CD4-positive, alpha-beta T cell (primary cell): ENCODE measurements around the gene RFC2. TPM values are rescaled to one million over a fixed set of nuclear protein-coding genes. Genes with fewer than 3 reads are reported as not detected.

Experiments used
- ATAC-seq: fragments of 200-7000 bp; cut with Tn5 transposase; one replicate; pipeline ENCODE4 v1.10.0; 2022; ENCODE audit warnings: mild to moderate bottlenecking; ENCODE audit not compliant: poor library complexity
- CTCF ChIA-PET: fragments of 350-600 bp; sonication (Branson Sonifier 250); formaldehyde crosslinking; loops from one replicate; lab custom pipeline; 2021; ENCODE audit warnings: antibody characterized with exemption, inconsistent platforms; lab: Charles Lee
- POLR2A ChIA-PET: fragments of 350-600 bp; sonication (Branson Sonifier 250); formaldehyde crosslinking; loops from one replicate; lab custom pipeline; 2021; ENCODE audit warnings: antibody characterized with exemption, inconsistent platforms; lab: Charles Lee
- DNase-seq, 14 experiments: peaks; one replicate each; pipeline ENCODE4 v3.0.0-alpha.2; 2013 to 2020; ENCODE audit warnings: mixed read lengths in 2 of 14
- H3K27ac ChIP-seq, 2 donors: one replicate each; pipeline versions ENCODE4 v1.5.1 to v1.7.0; 2013; ENCODE audit warnings: low read length in 2 of 2, low read depth in 1 of 2, mild to moderate bottlenecking in 1 of 2
- H3K27me3 ChIP-seq, 2 experiments: 1 replicate in 1 of 2; 2 replicates in 1 of 2; pipeline versions ENCODE4 v1.6.1 to v1.7.0; 2013; ENCODE audit warnings: low read length in 2 of 2, control low read depth in 1 of 2, mild to moderate bottlenecking in 1 of 2, moderate library complexity in 1 of 2; ENCODE audit not compliant: insufficient read depth in 2 of 2, control insufficient read depth in 1 of 2
- H3K36me3 ChIP-seq: one replicate; pipeline ENCODE4 v1.6.1; 2013; ENCODE audit warnings: low read length, control low read depth; ENCODE audit not compliant: insufficient read depth
- H3K4me1 ChIP-seq: one replicate; pipeline ENCODE4 v1.6.1; 2013; ENCODE audit warnings: low read length, control low read depth; ENCODE audit not compliant: insufficient read depth
- H3K4me3 ChIP-seq: one replicate; pipeline ENCODE4 v1.5.1; 2013; ENCODE audit warnings: mild to moderate bottlenecking, low read length, moderate library complexity
- H3K9me3 ChIP-seq, 2 experiments: 1 replicate in 1 of 2; 2 replicates in 1 of 2; pipeline versions ENCODE4 v1.6.1 to v1.7.0; 2013; ENCODE audit warnings: low read length in 2 of 2, mild to moderate bottlenecking in 2 of 2, control low read depth in 1 of 2, moderate library complexity in 1 of 2; ENCODE audit not compliant: control insufficient read depth in 1 of 2, insufficient read depth in 1 of 2
- H3K27ac Mint-ChIP-seq: one replicate; pipeline ENCODE4 v1.8.0; 2020; ENCODE audit warnings: mixed read lengths
- H3K27me3 Mint-ChIP-seq: one replicate; pipeline ENCODE4 v1.8.0; 2021; ENCODE audit warnings: mixed read lengths
- H3K36me3 Mint-ChIP-seq: one replicate; pipeline ENCODE4 v1.8.0; 2021; ENCODE audit warnings: low read depth, mixed read lengths
- H3K4me1 Mint-ChIP-seq: one replicate; pipeline ENCODE4 v1.8.0; 2021; ENCODE audit warnings: low read depth, mixed read lengths
- H3K4me3 Mint-ChIP-seq: one replicate; pipeline ENCODE4 v1.8.0; 2020; ENCODE audit warnings: mild to moderate bottlenecking, mixed read lengths
- H3K9me3 Mint-ChIP-seq: one replicate; pipeline ENCODE4 v1.8.0; 2020; ENCODE audit warnings: mixed read lengths
- intact Hi-C, 2 experiments: fragments of 100-400 bp; cut with DNase I in 1 of 2; cut with micrococcal nuclease in 1 of 2; formaldehyde crosslinking; loops; one replicate each; pipeline versions ENCODE4 v1.15.1 to v1.9.0; 2023 to 2025; cut with DNase I, micrococcal nuclease
- total RNA-seq, 174 experiments: library from RNA in 2 of 174; stranded (reverse) in 2 of 174; gene quantifications; one replicate each; pipeline ENCODE4 v1.2.3 and lab custom pipeline; 2021 to 2026
- TF ChIP-seq, protein P1 (sequence below): fragments of 200-600 bp; IDR thresholded peaks from one replicate; pipeline ENCODE4 v1.8.0; 2022; ENCODE audit warnings: antibody characterized with exemption, mild to moderate bottlenecking

Gene RFC2
- total RNA-seq, 2 experiments from 2014 or later: 8.5 to 9.6 TPM

DNA sequence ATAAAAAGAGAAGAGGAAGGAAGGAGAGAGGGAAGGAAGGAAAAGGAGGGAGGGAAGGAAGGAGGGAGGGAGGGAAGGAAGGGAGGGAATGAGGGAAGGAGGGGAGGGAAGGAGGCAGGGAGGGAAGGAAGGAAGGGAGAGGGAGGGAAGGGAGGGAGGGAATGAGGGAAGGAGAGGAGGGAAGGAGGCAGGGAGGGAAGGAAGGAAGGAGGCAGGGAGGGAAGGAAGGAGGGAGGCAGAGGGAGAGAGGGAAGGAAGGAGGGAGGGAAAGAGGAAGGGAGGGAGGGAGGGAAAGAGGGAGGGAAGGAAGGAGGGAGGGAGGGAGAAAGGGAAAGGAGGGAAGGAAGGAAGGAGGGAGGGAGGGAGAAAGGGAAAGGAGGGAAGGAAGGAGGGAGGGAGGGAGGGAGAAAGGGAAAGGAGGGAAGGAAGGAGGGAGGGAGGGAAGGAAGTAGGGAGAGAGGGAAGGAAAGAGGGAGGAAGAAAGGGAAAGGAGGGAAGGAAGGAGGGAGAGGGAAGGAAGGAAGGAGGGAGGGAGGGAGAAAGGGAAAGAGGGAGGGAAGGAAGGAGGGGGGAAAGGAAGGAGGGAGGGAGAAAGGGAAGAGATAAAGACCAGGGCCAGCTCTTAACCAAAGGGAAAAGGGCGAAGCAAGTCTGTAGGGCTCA, 50.1 kb downstream of the RFC2 start:
- H3K27ac Mint-ChIP-seq: no peak overlapping the region
- peaks cover 8% of the 10 kb centered on the region for H3K4me1 Mint-ChIP-seq
- H3K9me3 Mint-ChIP-seq: no peaks in the 10 kb centered on the region
- Histone ChIP-seq H3K4me1 (peaks cover 18% of the 10 kb centered on the region), H3K4me3 (no peak overlapping the region), H3K36me3 (no peaks in the 10 kb centered on the region), H3K9me3 (no peaks in the 10 kb centered on the region), H3K27me3 (no peaks in the 10 kb centered on the region), H3K27ac (no peak overlapping the region)
- POLR2A ChIA-PET: no interaction called here
- TF ChIP-seq, protein P1, sequence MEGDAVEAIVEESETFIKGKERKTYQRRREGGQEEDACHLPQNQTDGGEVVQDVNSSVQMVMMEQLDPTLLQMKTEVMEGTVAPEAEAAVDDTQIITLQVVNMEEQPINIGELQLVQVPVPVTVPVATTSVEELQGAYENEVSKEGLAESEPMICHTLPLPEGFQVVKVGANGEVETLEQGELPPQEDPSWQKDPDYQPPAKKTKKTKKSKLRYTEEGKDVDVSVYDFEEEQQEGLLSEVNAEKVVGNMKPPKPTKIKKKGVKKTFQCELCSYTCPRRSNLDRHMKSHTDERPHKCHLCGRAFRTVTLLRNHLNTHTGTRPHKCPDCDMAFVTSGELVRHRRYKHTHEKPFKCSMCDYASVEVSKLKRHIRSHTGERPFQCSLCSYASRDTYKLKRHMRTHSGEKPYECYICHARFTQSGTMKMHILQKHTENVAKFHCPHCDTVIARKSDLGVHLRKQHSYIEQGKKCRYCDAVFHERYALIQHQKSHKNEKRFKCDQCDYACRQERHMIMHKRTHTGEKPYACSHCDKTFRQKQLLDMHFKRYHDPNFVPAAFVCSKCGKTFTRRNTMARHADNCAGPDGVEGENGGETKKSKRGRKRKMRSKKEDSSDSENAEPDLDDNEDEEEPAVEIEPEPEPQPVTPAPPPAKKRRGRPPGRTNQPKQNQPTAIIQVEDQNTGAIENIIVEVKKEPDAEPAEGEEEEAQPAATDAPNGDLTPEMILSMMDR: no peak
- no peak for ATAC-seq
- H3K4me3 Mint-ChIP-seq: no peak overlapping the region
- CTCF ChIA-PET: interaction anchor here (4.3 kb wide), 1 partner anchor 197 kb away, joined by 38 read pairs; no protein-coding TSS in a partner anchor
- peaks cover 4% of the 10 kb centered on the region for H3K36me3 Mint-ChIP-seq
- intact Hi-C loops: loop anchor here (2.0 to 10.0 kb wide), 2 partner anchors 71 to 135 kb away; no protein-coding TSS in a partner anchor
- peaks cover under 1% of the 10 kb centered on the region for H3K27me3 Mint-ChIP-seq
- no peak for DNase-seq

DNA sequence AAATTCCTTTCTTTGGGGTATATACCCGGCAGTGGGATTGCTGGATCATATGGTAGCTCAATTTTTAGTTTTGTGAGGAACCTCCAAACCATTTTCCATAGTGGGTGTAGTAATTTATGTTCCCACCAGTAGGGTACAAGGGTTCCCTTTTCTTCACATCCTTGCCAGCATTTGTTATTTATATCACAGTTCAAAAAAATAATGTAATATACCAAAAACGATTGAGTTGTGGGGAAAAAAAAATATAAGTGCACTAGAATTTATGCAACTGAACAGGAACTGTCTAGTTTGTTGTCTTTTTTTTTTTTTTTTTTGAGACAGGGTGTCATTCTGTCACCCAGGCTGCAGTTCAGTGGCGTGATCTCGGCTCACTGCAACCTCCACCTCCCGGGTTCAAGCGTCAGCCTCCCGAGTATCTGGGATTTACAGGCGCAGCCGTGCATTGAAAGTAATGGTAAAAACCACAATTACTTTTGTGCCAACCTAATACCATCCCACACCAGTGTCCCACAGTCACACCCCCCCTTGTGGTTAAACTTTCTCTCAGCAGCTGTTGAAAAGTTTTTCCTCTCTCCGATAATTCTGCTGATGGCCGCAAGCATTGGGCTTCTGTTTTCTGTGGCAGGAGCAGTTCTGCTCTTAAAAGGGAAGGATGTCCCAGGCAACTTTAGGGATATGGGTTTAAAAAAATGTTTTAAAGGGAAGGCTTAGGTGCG, 51.2 kb downstream of the RFC2 start:
- H3K27ac Mint-ChIP-seq: no peak overlapping the region
- peaks cover 4% of the 10 kb centered on the region for H3K36me3 Mint-ChIP-seq
- no peak for ATAC-seq
- Histone ChIP-seq H3K27ac (no peak overlapping the region), H3K9me3 (no peaks in the 10 kb centered on the region), H3K36me3 (no peaks in the 10 kb centered on the region), H3K27me3 (no peaks in the 10 kb centered on the region), H3K4me3 (no peak overlapping the region), H3K4me1 (peaks cover 17% of the 10 kb centered on the region)
- H3K9me3 Mint-ChIP-seq: no peaks in the 10 kb centered on the region
- no peak overlapping the region for H3K4me3 Mint-ChIP-seq
- TF ChIP-seq, protein P1: peak; percentile 32
- H3K4me1 Mint-ChIP-seq: peaks cover 8% of the 10 kb centered on the region
- H3K27me3 Mint-ChIP-seq: no peaks in the 10 kb centered on the region
- DNase-seq: peak in 4 of 14 experiments; percentile 25 to 61 (median 50)
- intact Hi-C loops: loop anchor here in 1 of 2 experiments (10.0 kb wide), 1 partner anchor 72 kb away; no protein-coding TSS in a partner anchor
- ChIA-PET POLR2A (no interaction called here), CTCF (interaction anchor here (1.0 kb wide), 1 partner anchor 135 kb away, joined by 4 read pairs; no protein-coding TSS in a partner anchor)

DNA sequence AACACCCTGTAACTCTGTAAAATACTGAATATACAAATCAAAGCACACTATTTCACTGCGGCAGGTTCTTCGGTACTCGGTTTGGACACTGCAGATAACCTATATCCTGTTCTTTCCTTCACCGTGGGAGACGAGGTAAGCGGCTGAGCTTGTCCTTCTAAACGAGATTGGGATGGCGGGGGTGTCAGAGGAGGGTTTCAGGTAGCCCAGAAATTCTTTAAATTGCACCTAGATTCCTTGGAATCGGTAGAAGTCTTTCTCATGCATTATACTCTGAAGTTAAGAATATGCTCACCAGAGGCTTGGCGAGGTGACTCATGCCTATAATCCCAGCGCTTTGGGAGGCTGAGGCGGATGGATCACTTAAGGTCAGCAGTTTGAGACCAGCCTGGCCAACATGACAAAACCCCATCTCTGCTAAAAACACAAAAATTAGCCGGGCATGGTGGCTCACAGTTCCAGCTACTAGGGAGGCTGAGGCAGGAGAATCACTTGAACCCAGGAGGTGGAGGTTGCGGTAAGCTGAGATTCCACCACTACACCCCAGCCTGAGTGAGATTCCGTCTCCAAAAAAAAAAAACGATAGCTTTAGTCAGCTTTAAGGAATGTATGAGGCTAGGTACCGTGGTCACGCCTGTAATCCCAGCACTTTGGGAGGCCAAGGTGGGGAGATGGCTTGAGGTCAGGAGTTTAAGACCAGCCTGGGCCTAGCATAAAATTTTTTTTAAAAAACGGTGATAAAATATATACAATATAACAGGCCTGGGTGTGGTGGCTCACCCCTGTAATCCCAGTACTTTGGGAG, 54.4 kb downstream of the RFC2 start:
- no peaks in the 10 kb centered on the region for H3K27me3 ChIP-seq
- CTCF ChIA-PET: no interaction called here
- POLR2A ChIA-PET: no interaction called here
- H3K4me1 ChIP-seq: peaks cover 7% of the 10 kb centered on the region
- no peaks in the 10 kb centered on the region for H3K9me3 ChIP-seq
- Mint-ChIP-seq H3K27me3 (no peaks in the 10 kb centered on the region), H3K9me3 (no peaks in the 10 kb centered on the region), H3K27ac (no peak overlapping the region), H3K36me3 (peaks cover 30% of the 10 kb centered on the region), H3K4me3 (no peak overlapping the region), H3K4me1 (peaks cover 11% of the 10 kb centered on the region)
- no peak overlapping the region for H3K27ac ChIP-seq
- ATAC-seq: no peak
- TF ChIP-seq, protein P1: no peak
- peaks cover 19% of the 10 kb centered on the region for H3K36me3 ChIP-seq
- H3K4me3 ChIP-seq: no peak overlapping the region
- no peak for DNase-seq
- intact Hi-C loops: loop anchor here in 1 of 2 experiments (10.0 kb wide), 1 partner anchor 75 kb away; no protein-coding TSS in a partner anchor
